Fibroblast of lung (primary cell): Measurements from ENCODE around the gene DPP6.

ENCODE experiments used
- CTCF ChIP-seq, 2 donors: IDR thresholded peaks in 1 of 2; conservative IDR thresholded peaks in 1 of 2; 1 replicate in 1 of 2; 2 replicates in 1 of 2; pipeline ENCODE4 v1.5.1; 2011 to 2012; ENCODE audit warnings: low read length in 2 of 2, control low read depth in 1 of 2, inconsistent platforms in 1 of 2, low read depth in 1 of 2, mild to moderate bottlenecking in 1 of 2
- EZH2 ChIP-seq: IDR thresholded peaks from 2 replicates; pipeline ENCODE4 v1.5.1; 2012; ENCODE audit warnings: low read length, control low read depth, mild to moderate bottlenecking; ENCODE audit errors: missing control alignments

- TF ChIP-seq CTCF (conservative IDR thresholded peaks at IDR 0.05 in 1 of 2, IDR thresholded peaks at IDR 0.05 in 1 of 2; ENCODE audit: low read depth in 1 of 2, low read length in 2 of 2): no peak
- no peak for TF ChIP-seq EZH2
Measured at GRCh38 chr7:154860621-154861375, 808.6 kb downstream of the DPP6 start.
